DMS153 (cell line): ENCODE measurements around the gene ZNF438.
"Not testable (repeated sequence)": the region's sequence is repeated elsewhere in the genome, so short reads cannot be mapped to it uniquely, and the experiment has no call there.

ENCODE experiments used
- DNase-seq: peaks from one replicate; lab custom pipeline; 2025; lab: John Stamatoyannopoulos, UW

The ZNF438 gene

DNA sequence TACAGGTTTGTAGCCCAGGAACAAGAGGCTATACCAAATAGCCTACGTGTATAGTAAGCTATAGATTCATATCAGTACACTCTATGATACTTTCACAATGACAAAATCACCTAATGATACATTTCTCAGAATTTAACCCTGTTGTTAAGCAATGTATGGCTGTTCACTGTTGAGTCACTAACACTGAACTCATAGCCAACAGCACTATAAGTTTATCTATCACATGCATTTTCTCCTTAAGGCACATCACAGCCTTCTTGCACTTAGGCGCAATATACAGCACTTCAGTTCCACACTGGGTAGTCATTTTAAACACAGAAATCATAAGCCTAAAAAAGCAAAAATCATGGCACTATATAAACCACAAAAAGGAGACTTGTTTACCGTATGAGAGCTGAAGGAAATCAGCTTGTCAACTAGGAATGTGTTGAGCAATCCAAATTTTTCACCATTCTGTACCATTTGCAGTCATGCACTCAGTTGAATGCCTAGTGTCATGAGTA is 45.6 kb downstream of the ZNF438 start:
- no peak for DNase-seq

DNA sequence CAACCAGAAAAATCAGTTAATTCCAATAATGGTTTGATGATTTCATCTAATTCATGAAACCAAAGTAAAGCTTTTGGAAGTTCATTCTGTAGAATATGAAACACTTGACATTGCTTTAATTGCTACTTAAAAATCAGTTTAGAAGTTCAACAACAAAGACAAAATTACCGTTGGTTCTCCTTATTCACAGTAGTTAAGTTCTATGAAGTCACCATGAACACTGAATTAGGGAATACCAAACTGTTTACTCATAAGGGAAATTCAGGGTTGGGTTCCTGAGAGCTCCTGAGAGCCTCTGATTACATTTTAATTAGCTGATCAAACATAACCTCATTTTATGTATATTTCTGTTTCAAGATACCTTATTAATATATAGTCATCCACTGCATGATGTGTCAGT is 46.2 kb downstream of the ZNF438 start:
- DNase-seq, result no peak

DNA sequence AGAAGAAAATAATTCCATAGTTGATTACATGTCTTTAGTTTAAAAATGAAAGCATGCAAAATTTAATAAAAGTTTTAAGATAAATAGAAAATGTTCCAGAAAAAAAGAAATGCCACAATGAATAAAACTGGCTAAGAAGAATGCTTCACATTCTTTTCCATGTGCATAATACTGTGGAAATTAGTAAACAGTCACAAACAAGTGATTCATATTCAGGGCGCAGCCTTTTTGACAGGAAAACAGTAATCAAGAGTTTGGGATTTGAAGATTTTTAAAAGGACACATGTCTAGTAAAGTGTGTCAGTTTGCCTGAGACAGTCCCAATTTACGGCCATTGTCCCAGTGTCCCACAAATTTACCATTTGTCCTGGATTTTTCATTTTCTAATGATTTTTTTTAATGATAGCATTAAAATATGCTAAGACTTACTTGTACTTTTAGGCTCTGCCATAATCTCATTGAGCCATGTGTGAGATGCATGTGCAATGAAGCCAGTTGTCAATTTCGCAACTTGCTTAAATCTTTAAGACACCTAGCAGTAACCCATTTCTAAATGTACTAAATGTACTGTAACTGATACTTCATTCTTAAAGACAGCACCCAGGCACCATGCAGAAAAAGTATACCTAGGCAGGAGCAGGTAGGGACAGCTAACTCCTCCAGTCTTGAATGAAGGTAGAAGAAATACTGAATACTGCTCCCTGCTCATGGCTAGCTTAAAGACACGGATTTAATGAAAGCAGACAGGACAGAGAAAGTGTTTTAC is 46.9 kb downstream of the ZNF438 start:
- DNase-seq, result no peak

DNA sequence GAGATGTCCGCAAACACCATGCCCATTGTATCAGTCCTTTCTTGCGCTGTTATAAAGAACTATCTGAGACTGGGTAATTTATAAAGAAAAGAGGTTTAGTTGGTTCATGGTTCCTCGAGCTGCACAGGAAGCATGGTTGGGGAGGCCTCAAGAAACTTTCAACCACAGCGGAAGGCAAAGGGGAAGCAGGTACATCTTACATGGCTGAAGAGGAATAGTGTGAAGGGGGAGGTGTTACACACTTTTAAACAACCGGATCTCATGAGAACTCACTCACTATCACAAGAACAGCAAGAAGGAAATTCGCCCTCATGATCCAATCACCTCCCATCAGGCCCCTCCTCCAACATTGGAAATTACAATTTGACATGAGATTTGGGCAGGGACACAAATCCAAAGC is 48.5 kb downstream of the ZNF438 start:
- not testable (repeated sequence) for DNase-seq

DNA sequence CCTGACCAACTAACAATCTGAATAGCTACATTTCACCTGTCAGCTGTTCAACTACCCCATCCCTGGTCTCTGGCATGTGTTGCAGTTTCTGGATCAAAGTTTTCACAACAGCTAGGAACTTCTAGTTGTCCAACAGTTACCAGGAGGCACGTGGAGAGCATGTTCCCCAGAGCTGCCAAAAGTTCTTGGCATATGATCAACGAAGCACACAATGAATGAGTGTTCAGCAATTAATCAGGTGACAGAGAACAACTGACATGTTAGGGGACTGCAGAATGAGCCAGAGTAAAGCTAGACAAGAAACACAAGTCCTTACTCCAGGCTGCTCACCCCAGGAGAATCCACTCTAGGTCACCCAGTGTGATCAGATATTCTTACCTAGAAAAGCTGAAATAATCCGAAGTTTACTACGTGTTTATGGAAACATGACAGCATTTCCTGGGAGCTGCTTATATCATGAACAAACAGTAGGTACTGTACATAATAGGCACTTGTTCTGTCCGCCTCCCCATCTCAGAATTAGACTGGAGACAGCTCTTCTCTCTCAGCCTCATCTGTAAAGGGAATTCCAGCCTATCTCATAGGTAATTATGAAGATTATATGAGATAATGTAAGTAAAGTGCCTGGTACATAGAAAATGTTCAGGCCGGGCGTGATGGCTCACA is 50.6 kb downstream of the ZNF438 start:
- no peak for DNase-seq

DNA sequence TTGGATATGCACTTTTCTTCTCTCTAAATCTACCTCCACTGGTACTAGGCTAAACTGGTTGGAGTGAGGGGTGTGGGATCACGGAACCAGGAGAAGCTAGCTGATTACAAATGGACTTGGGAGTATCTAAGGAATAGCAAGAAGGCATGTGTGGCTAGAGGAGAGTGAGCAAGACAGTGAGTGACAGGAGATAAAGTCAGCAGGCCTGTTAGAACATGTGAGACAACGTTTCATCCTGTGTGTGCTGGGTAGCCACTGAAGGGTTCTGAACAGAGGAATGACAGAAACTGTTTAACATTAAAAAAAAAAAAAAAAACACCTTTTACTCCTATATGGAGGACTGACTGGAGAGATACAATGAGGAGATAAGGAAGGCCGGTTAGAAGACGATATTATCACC is 51.7 kb downstream of the ZNF438 start:
- DNase-seq, result no peak

DNA sequence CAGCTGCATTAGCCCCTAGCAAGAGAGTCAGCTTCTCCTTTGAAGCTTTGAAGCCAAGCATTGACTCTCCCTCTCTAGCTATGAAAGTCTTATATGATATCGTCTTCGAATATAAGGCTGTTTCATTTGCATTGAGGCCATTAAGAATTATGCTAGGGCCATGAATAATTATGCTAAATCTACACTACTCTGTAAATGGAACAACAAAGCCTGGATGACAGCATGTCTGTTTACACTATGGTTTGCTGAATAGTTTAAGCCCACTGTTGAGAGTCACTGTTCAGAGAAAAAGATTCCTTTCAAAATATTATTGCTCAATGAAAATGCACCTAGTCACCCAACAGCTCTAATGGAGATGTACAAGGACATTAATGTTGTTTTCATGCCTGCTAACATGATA is 52.8 kb downstream of the ZNF438 start:
- DNase-seq, result no peak

DNA sequence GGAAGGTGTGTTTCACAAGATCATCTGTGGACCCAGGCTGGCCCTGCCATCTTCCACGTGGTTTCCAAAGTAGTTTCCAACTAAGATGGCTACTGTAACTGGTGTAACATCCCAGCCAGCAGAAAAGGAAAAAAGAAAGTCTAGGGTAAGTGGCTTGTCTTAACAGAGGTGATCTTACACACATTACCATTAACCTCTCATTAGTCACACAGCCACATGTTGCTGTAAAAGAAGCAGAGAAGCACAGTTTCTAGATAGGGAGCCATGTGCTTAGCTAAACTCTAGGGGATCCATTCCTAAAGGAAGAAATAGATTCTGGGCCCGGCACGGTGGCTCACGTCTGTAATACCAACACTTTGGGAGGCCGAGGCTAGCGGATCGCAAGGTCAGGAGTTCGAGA is 54.3 kb downstream of the ZNF438 start:
- no peak for DNase-seq

DNA sequence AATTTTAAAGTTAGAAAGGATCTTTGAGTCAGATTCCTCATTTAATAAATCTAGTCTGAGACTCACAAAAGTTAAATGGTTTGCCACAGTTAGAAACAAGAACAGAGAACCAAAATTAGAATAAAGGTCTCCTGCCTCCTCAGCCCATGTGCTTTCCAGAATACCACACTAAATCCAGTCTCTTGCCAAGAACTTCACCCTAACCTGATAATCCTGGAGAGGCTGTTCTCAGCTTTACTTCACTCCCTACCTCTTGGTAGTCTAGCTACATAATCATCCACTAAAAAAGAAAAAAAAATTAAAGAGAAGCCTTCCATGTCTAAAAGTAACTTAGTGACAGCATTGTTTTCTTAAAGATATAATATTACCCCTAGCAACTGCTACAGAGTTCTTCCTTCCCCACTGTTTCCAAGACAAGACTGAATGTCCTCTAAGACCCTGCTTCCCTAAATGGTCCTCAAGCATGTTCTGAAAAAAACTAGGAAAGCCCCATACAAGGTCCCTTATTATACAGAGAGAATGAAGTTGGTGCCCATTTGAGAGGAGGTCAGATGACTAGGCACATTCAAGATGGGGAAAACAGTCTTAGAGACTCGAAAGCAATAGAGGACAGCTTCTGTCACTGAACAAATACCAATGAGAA is 56.8 kb downstream of the ZNF438 start:
- no peak for DNase-seq

DNA sequence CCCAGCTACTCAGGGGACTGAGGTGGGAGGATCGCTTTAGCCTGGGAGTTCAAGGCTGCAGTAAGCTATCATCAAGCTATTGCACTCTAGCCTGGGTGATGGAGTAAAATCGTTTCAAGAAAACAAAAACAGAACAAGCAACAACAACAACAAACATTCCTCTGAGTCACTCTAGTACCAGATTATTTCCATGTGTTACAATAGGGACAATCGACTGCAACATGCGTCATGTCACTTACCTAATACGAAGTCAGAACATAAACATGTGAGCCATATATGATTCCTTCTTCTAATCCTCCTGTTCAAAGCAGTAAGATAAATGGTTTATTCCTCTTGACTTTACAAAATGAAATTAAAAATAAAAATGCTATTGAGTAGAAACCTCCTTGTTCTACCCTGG is 57.3 kb downstream of the ZNF438 start:
- no peak for DNase-seq

DNA sequence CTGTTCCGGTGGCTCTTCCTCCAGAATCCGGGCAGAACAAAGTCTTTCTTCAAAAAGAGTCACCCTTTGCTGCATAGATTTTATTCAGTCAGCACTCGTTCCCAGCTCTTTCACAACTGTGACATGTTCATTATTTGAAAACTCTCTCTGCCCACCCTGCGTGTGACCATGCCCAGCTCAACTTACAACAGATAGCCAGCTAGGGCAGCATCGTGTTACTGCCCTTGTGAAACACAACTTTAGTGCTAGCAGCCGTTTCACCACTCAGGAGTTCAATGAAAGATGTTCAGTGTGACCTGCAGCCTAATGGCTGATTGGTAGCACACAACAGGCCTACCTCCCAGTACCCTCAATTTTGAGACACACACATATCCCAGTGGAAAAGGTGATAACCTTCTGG is 57.9 kb downstream of the ZNF438 start:
- DNase-seq, result no peak

DNA sequence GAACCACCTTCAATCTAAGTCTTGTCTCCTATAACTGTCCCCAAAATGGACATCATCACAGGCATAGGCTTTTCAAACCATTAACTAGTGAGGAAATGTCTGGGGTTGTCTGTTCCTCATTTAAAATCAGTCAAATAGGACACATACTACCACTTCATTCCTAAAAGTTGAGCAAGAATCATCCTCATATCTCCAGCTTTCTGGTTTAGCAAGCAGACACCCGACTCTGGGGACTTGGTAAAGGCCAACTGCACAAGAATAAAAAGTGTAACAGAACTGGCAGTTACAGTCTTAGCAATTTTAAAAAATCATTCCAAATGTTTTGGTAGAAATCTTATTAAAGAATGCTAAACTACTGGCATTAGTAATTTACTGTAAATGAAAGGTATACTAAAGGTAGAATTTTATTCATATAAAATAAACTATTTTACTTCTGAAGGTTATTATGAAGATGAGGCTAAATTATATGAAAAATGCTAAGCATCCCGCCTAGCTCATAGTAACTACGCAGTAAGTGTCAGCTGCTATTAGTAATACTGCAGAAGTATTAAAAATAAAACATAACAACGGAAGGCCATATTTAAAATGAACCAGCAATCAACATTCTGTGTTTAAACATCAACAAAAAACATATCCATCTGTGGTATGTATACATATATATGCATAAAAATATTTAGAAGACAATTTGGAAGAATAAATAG is 60.8 kb downstream of the ZNF438 start:
- no peak for DNase-seq

DNA sequence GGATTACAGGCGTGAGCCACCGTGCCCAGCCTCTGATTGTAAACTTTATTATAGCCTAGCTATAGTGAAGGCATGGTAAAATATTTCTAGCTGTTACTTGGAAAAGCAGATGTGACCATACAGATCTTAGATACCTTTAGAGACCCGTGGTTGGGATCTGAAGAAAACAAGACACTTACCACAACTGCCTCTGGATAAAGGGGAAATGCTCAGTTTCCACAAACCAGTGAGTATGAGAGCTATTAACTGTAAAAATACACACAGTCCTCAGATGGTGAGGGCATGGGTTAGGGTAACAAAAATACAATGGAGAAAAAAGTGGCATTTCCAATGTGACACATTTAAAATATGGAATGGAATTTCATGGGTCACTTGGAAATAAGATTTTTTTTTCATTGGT is 63.0 kb downstream of the ZNF438 start:
- DNase-seq, result no peak

DNA sequence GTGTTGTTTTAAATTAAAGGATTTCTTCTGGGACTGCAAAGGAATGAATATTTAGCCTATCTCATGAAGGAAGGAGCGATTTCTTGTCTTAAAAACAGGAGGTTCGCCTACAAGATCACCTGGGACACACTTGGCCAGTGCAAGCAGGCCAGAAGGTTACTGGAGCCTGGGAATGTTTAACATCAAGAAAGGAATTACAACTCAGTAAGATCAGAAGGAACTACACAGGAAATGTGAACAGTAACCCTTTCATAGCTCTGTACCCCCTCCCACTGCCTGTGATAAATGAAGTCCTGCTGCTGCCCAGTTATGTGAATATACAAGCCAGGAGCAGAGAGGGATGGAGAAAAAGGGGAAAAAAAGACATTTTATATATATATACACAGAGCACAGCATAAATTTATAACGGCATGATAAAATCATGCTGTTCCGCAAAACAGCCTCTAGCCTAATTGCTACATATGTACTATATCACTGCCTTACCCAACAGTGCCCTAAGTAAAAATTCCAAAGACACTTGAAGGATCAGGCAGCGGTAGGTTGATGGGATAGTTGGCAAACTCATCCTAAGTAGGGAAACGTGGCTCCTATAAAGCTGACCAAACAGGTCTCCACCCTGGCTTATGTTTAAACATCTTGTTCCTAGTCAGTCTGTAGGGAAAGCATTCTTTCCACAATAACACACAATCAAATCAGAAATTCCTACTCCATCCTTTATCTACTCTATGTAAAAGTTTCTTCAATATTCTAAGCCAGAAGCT is 63.8 kb downstream of the ZNF438 start:
- DNase-seq, result no peak

DNA sequence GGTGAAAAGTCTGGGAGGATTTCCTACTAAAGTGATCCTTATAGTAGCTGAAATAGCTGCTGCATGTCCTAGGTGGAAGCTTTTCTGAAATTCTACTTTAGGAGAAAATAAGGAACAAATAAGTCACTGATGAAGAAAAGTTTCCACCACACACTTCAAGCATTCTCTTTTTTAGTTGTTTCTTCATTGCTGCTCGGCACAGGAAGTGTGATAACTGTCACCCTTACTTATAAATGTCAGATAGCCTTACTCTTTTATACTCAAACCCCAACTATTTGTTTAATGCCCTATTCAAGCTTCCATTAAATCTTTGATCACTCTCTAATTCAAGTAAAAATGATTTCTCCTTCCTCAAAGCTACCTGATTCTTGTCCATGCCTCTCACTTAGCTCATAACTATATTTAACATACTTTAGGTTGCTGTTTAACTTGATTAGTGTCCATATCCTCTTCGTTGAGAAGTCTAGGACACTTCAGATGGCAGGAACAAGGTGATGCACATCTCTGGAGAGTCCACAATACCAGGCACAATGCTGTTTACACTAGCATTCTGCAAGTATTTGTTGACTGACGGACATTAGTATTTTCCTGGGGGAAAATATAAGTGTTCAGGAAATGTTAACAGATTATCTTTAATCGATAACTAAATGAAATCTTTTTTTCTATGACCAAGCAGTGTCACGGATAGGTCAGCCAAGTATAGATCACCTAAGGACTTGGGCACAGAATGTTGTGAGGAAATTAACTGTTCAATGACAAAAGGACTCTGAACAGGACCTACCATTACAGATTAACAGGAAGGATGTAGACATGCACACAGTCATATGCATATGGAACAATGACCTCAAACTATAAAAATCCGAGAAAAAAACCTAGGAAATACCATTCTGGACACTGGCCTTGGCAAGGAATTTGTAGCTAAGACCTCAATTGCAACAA is 67.4 kb downstream of the ZNF438 start:
- DNase-seq, result no peak

DNA sequence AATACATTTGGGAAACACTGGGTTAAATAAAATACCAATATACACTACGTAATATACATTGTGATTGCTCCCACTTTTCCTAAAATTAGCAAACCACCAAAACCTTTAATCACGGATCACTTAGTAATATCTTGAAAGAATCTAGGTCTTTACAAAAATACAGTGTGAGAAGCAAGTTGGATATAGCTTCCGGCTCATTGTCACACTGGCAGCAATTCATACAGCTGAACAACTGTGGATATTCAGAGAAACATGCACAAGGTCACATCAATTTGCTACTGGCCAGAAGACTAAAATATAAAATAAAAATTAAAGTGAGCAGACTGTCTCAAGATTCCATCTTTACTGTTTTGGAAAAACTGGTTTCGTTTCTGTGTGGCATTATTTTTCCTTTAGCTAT is 69.1 kb downstream of the ZNF438 start:
- no peak for DNase-seq

DNA sequence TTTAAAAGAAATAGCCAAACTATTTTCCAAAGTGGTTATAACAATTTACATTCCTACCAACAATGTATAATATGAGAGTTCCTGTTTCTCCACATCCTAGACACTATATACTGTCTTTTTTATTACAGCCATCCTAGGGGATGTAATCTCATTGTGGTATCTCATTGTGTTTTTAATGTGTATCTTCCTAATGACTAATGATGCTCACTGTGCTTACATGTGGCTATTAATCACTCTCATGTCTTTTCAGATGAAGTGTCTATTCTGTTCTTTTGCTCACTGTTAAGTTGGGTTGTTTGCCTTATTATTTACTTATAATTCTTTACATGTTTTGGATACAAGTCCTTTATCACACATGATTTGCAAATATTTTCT is 71.8 kb downstream of the ZNF438 start:
- DNase-seq, result no peak

DNA sequence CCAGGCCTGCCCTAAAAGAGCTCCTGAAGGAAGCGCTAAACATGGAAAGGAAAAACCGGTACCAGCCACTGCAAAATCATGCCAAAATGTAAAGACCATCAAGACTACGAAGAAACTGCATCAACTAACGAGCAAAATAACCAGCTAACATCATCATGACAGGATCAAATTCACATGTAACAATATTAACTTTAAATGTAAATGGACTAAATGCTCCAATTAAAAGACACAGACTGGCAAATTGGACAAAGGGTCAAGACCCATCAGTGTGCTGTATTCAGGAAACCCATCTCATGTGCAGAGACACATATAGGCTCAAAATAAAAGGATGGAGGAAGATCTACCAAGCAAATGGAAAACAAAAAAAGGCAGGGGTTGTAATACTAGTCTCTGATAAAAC is 82.4 kb downstream of the ZNF438 start:
- not testable (repeated sequence) for DNase-seq

DNA sequence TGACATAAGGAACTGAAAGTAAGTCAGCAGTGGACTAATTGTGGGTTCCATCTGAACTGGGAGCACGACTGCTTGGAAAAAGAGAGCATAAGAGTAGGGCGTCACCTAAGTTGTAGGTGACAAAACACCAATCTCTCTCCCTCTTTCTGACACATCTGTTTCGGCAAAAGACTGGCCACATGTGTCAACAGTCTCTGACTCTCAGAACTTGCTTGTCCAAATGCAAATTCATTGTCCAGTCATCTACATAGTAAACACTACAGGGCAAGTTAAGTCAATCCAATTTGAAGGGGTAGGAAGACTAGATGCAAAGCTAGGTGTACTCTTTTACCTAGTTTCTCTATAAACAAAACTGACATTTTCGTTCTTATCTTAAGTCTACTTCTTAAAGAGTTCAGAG is 87.7 kb downstream of the ZNF438 start:
- DNase-seq, result no peak

DNA sequence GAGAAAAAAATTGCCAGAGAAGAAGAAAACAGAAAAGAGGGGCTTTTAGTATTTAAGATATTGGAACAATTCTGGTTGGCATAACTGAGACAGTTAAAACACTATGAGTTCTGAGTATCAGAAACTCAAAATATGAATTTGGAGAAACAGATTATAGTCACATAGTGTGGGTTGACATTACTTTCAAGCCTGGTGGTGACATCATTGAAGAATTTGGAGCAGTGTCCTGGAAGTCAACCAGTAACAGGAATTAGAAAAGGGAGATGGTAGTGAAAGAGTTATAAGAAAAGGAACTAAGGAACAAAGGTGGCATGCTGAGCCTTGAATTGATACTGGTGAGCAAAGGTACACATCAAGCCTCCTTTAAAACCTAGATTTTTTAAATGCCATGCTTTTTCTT is 88.2 kb downstream of the ZNF438 start:
- DNase-seq, result no peak

DNA sequence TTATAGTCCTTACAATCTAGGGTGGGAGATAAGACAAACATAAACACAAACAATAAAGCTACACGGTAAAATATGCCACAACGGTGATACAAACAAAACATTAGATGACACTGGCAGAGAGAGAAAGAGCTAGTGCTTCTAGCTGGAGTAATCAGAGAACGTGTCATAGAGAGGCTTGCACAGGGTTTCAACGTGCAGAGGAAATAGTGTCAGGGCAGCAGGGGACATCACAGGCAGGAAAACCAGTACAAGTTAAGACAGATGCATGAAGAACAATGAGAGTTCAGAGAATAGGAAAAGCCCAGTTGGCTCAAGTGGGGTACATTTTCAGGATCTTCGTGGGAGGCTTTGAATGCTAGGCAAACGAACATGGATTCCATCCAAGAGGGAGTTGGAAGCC is 91.4 kb downstream of the ZNF438 start:
- DNase-seq, result no peak
